Stimulated activated CD4-positive, alpha-beta T cell treated with anti-CD3 and anti-CD28 coated beads, Interleukin-15, amount 100 ng/mL, for 24 hours (primary cell): ENCODE data around the gene SPOCK3.
"Not testable (repeated sequence)": the region's sequence is repeated elsewhere in the genome, so short reads cannot be mapped to it uniquely, and the experiment has no call there.

Experiments
- DNase-seq: peaks from one replicate; pipeline ENCODE4 v3.0.0-alpha.2; 2020

SPOCK3 gene

DNA sequence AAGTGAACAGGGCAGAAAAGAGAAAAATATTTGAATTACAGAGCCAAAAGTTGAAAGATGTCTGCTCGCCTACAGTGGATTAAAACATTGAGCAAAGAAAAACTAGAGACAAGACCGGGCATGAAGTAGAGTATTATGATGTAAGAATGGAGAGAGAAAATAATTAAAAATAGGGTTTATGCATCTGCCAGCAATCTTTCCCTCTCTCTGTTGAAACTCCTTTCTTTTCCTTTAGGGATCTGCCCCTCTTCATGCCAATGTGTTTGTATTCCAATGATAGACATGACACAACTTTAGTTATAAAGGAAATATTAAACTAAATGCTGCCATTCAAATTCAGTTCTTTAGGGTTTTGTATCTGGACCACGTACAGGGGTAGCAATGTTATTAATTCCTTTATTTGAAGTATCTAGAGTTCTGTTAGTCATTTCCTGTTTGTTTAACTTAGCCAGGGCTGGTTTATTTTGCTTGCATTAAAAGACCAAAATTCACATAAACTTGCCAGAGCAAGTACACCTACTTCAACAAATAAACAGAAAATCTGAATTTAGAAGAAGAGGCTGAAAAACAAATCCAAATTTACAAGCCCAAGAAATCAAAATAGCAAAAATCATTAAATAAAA, 202.6 kb downstream of the SPOCK3 start:
- no peak for DNase-seq

DNA sequence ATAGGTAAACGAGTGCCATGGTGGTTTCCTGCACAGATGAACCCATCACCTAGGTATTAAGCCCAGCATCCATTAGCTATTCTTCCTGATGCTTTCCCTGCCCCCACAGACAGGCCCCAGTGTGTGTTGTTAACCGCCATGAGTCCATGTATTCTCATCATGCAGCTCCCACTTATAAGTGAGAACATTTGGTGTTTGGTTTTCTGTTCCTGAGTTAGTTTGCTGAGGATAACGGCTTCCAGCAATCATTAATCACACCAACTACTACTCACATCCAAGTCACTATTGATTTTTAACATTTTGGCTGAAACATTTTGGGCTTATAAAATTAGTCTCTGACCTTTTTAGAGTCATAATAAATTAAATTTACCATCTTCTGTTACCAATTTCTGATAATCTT, 205.3 kb downstream of the SPOCK3 start:
- DNase-seq, result no peak

GRCh38 chr4:167025670-167026069, 208.6 kb downstream of the SPOCK3 start:
- DNase-seq, result no peak

DNA sequence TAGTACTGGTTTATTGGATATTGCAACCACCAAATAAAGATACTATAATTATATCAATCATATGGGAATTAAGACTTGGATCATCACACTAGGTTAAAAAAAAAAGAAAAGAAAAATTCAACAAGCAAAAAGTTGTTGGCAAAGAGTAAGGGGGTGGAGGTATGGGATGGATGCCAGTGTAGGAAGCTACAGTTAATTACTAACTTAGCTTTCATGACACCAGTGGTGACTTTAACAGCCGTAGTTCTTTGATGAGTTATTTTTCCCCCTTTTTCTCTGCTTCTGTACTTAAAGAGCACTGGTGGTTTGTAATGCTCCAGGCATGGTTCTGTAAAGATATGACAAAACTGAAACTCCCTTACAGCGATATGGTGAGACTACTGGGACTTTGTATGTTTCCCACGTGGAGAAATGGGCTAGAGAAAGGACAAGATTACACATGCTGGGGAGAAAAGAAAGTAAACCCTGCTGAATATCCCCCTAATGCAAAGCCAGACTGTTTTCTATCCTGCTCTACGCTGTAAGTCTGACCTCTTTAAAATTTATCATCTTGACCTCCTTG, 210.8 kb downstream of the SPOCK3 start:
- DNase-seq, result no peak

DNA sequence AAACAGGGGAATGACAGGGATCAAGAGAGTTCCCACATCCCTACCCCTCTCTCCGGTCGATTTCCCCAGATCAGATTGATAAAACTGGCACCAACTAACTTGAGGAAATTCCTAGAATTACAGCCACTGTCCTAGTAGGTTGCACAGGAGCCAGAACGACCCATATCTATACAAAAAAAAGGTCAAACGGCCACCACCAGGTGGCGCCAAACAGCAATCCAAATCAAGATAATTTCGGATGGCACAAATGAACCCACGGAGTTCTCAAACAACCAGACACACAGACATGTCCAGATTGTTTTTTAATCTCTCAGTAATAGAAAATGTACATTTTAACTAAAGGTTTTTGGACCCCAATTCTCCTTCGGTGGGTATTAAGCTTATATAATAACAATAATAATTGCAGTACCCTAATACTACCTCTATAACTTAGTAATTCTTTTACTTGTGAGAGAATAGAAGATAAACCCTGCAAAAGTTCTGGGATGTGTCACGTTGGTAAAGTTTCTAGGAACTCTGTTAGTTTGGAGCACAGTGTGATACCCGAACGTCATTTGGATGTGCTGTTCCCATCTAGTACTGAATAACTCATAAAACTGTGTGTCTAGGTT, 212.6 kb downstream of the SPOCK3 start:
- DNase-seq, result peak; percentile 65

- no peak for DNase-seq
Measured at GRCh38 chr4:167020410-167020809, 213.9 kb downstream of the SPOCK3 start.

- DNase-seq, result no peak
Measured at GRCh38 chr4:167014944-167015343, 219.3 kb downstream of the SPOCK3 start.

DNA sequence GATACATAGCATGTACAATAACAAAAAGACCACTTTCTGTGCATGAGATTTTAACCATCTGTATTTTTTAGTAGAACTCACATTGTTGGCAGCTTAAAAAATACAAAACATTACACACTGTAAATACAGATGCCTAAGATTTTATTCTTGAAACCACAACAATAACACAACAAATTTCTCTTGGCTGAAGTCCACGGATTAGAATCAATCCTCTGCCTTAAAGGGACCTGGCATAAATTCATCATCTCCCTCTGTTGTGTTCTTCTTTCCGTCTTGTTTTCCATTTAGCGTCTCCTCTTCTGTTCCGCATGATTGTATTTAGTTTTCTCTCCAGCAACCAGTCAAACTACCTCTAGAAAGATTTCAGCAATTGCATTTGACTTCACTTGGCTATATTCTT, 231.0 kb downstream of the SPOCK3 start:
- no peak for DNase-seq

GRCh38 chr4:167000141-167000852, 234.0 kb downstream of the SPOCK3 start:
- no peak for DNase-seq

DNA sequence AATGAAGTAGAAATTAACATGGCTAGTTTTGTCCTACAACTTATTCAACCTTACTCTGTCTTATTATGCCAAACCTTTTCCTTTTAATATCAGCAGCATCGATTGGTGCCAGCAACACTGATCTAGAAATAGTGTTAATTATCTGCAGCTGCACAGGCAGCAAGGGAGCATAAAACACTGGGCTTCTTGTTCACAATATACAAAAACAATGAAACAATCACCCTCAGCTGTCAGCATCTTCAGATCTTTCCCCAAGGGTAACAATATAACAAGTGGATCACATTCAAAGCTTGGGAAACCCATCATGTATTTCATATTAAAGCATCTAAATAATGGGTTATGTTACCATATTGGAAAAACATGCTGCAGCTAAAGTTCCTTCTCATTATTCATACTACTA, 238.1 kb downstream of the SPOCK3 start:
- no peak for DNase-seq

DNA sequence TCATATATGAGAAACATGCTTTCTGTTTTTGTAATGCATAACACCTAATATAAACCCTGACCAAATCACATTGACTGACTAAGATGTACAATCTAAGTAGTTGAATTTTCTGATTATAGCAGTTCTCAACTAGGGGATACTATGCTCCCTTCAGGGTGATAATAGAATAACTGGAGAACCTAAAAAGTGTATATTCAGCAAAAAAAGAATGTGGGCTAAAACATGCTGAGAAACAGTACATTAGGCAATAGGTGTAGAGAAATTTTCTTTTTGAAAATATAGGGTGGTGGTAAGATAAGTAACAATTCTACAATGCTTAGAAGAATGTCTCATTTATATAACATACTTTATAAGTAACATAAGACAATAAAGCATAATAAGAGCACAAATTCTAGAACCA, 239.6 kb downstream of the SPOCK3 start:
- no peak for DNase-seq

GRCh38 chr4:166991006-166991561, 243.2 kb downstream of the SPOCK3 start:
- no peak for DNase-seq

DNA sequence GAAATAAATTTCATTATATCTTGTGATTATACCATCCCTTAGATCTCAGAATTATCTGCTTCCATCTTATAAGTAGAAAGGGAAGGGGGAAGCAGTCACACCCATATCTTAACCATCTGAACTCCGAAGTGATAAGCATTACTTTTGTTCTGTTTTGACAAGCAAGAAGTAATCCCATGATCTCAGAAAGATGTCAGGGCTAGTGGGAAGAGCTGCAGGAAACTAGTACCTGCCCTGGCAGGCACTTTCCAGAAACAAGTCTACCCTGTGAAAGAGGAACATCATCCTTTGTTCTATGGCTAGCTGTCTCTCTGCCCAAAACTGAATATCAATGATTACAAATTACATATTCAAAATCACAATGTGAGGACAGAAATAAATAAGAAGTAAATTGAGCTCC, 244.4 kb downstream of the SPOCK3 start:
- no peak for DNase-seq

GRCh38 chr4:166987026-166987425, 247.3 kb downstream of the SPOCK3 start:
- DNase-seq, result no peak

DNA sequence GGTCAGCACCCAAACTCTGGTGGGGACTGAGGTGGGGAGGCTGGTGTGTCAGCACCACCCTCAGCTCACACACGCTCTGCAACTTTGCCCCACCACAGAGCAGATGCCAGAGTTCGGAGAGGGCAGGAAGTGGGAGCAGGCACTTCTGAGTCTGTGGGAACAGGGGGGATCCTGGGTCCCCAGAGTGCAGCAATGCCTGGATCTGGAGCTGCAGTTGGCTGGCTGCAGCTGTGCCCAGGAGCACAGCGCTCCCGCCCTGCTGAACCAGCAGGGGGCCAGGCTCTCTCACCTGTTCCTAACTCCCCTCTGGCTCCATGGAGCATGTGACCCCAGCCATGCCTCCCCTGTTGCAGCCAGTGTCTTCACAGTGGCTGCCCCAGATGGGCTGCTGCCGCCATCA, 252.4 kb downstream of the SPOCK3 start:
- no peak for DNase-seq

DNA sequence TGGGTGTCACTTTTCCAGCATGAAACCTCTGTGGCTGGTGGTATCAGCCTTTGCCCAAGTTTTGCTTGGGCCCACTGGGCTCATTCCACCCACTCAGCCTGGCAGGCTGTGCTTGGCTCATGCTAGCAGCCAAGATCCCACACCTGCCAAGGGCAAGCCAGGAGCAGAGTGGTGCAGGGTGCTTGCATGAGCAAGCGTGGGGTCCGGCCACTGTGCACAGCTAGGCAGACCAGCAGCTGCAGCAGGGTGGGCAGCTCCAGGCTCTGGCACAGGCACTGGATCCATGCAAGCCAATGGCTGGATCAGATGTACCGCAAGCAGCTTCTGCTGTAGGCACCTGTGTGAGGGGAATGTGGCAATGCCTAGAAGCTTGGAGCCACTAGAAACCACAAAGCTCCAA, 253.9 kb downstream of the SPOCK3 start:
- DNase-seq, result no peak

- no peak for DNase-seq
Measured at GRCh38 chr4:166977596-166977995, 256.7 kb downstream of the SPOCK3 start.

- no peak for DNase-seq
Measured at GRCh38 chr4:166972071-166972470, 262.2 kb downstream of the SPOCK3 start.

- not testable (repeated sequence) for DNase-seq
Measured at GRCh38 chr4:166968219-166968618, 266.1 kb downstream of the SPOCK3 start.

DNA sequence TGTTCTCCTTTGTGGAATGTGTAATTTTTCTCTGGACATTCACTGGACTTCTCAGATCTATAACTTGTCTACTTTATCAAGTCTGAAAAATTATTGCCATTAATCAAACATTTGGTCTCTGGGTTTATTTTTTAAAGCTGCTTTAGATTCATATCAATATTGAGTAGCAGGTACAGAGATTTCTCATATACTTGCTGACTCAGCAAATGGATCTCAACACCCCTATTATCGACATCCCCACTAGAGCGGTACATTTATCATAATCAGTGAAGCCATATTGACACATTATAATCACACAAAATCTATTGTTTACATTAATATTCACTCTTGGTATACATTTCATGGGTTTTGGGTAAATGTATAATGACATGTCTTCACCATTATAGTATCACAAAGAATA, 268.7 kb downstream of the SPOCK3 start:
- no peak for DNase-seq

DNA sequence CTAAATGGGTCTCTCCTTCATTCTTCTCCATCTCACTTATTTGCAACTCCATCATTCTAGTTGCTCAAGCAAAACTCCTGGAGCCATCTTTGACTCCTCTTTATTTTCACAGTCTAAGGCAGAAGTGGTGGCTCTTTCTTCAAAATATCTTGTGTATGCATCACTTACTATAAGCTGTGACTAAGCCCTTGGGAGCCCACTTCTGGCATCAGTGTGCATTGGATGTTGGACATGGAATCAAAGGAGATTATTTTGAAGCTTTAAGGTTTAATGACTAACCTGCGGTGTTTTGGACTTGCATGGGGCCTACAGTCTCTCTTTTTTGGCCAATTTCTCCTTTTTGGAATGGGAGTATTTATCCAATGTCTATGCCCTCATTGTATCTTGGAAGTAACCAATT, 276.8 kb downstream of the SPOCK3 start:
- no peak for DNase-seq

GRCh38 chr4:166956484-166956883, 277.8 kb downstream of the SPOCK3 start:
- no peak for DNase-seq

DNA sequence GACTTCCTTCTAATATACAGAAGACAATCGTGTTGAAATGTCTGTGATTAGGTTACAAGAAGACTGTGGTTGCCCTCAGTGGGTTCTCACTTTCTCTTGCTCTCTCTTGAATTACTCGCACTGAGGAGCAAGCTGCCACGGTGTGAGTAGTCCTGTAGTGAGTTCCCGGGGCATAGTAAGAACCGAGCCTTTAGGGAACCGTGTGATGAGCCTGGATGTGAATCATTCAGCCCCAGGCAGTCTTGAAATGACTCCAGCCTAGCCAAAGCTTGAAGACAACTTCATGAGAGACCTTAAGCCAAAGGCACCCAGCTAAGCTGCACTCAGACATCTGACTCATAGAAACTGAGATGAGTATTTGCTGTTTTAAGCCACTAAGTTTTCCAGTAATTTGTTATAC, 292.7 kb downstream of the SPOCK3 start:
- DNase-seq, result peak; percentile 3

- no peak for DNase-seq
Measured at GRCh38 chr4:166930464-166930863, 303.8 kb downstream of the SPOCK3 start.
